HCT116 (cell line): ENCODE data around the gene UFD1.

Experiments
- ATF3 ChIP-seq: IDR thresholded peaks from 2 replicates; pipeline ENCODE4 v1.6.1; 2012
- CTCF ChIP-seq, 3 experiments: fragments of 200-600 bp in 1 of 3; sonication (generic) in 1 of 3; IDR thresholded peaks in 2 of 3; conservative IDR thresholded peaks in 1 of 3; 2 replicates each; pipeline ENCODE4 v1.5.1; 2012 to 2017; ENCODE audit warnings: low read depth in 2 of 3, low read length in 2 of 3, antibody characterized with exemption in 1 of 3, borderline replicate concordance in 1 of 3, control low read depth in 1 of 3, mild to moderate bottlenecking in 1 of 3, mixed read lengths in 1 of 3, mixed run types in 1 of 3, moderate library complexity in 1 of 3; ENCODE audit not compliant: insufficient read depth in 1 of 3
- FOSL1 ChIP-seq: IDR thresholded peaks from 2 replicates; pipeline ENCODE4 v1.6.1; 2012; ENCODE audit warnings: low read depth
- POLR2A ChIP-seq: IDR thresholded peaks from 2 replicates; pipeline ENCODE4 v1.7.0; 2011; ENCODE audit warnings: borderline replicate concordance; ENCODE audit not compliant: insufficient read depth, insufficient read length; ENCODE audit errors: extremely low read depth
- YY1 ChIP-seq: IDR thresholded peaks from 2 replicates; pipeline ENCODE4 v1.6.1; 2011; ENCODE audit warnings: low read length, low read depth, moderate library complexity, mild to moderate bottlenecking; ENCODE audit not compliant: insufficient replicate concordance; ENCODE audit errors: extremely low read depth
- ZFX ChIP-seq: fragments of 450-650 bp; IDR thresholded peaks from 2 replicates; pipeline ENCODE4 v1.6.1; 2017
- ZNF274 ChIP-seq: fragments of 200-500 bp; sonication (Bioruptor generic); IDR thresholded peaks from 2 replicates; pipeline ENCODE4 v1.6.1; 2014; ENCODE audit warnings: mild to moderate bottlenecking, low read depth, low read length, inconsistent platforms

- TF ChIP-seq CTCF (IDR thresholded peaks at IDR 0.05 in 2 of 3, conservative IDR thresholded peaks at IDR 0.05 in 1 of 3; ENCODE audit: borderline replicate concordance in 1 of 3, insufficient read depth in 1 of 3, low read depth in 2 of 3, low read length in 2 of 3): no peak
- TF ChIP-seq ATF3: no peak
- TF ChIP-seq POLR2A: no peak
- TF ChIP-seq YY1: no peak
- no peak for TF ChIP-seq ZFX
- no peak for TF ChIP-seq ZNF274
- TF ChIP-seq FOSL1: no peak
Observed at GRCh38 chr22:19483481-19484244, 4.7 kb upstream of the UFD1 start.
